Measurements from ENCODE around the gene GABBR1.

Gene GABBR1

DNA sequence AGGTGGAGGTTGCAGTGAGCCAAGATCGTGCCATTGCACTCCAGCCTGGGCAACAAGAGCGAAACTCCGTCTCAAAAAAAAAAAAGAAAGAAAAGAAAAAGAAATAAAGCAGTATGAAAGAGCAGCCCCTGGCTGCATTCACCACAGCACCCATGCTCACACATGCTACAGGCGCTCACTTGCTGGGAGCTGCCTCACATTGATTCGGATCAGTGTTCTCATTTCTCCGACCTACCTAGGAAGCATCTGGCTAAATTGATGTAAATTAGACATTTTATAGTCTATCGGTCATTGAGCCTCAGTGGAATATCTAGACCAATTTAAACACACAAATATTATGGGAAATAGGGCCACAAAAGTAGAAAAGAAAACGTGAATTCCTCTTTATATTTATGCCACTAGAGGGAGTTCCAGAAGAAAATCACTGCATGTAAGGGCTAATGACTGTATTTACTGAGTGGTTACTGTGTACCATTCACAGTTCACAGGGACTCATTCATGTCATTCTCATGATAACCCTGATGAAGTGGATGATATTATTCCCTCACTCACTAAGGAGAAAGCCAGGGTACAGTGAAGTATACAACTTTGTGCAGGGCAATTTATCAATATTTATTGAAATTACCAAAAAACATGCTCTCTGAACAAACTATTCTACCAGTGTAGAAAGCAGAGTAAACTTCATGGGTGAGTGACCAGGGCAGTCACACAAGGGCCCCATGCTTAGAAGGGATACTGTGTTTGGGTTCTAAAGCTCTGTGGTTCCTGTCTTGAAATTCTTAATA lies 18.6 kb upstream of the GABBR1 start:
- peak overlapping the region in 2 of 3 experiments; percentile 56 to 68 for H3K4me3 Mint-ChIP-seq
- H3K36me3 Mint-ChIP-seq (ENCODE audit: low read depth): no peaks in the 10 kb centered on the region
- H3K27me3 Mint-ChIP-seq (ENCODE audit: low read depth): peaks cover 17% of the 10 kb centered on the region
- TF ChIP-seq CTCF (IDR thresholded peaks at IDR 0.05; ENCODE audit: unreplicated experiment in 3 of 3): peak; percentile 54 to 60 (median 59)
- no peak overlapping the region for H3K27ac Mint-ChIP-seq
- H3K9me3 Mint-ChIP-seq: no peaks in the 10 kb centered on the region
- peaks cover 15% of the 10 kb centered on the region for H3K4me1 Mint-ChIP-seq

DNA sequence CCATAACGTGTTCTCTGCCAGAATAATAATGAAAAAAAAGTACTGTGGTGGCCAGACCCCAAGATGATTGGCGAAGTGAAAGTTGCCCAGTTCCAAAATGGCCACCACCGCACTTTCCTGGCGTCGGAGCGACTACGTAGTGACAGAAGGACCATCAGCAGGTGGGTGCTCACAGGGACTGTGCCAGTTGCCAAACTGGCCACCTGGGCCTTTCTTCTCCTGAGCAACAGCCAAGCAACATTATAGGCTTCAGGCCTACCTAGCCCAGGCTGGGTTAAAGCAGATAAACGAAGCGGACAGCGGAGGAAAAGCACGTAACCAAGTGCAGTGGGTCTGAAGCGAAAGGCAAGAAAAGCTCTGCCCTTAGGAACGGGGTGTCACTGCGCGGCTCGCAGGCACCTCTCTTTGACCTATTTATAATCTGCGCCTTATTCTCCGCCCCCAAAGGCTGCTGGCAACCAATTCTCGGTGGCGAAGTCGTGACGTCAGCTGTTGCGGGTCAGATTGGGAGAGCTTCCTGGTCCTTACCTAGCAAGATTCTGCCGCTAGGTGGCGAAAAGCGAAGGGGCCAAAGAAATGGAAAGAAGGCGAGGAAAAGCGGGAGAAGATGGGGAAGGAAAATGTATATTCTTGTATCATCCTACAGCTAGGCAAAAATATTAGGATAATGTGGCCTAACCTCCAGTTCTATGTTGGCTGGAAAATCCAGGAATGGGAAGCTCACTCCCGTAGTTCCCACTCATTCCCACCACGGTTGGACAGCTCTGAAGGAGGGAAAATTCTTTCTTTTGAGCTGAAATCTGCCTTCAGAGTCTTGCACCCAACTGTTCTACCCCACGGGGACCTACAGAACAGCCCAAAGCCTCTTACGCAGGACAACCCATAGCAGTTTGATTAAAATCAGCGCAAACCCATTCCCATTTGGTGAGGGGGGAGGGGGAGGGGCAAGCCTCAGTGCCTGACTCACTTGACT lies 17.0 kb upstream of the GABBR1 start:
- peak; percentile 89 to 94 (median 90) for TF ChIP-seq CTCF (IDR thresholded peaks at IDR 0.05; ENCODE audit: unreplicated experiment in 3 of 3)
- peak overlapping the region; percentile 63 to 87 (median 86) for H3K27ac Mint-ChIP-seq
- H3K36me3 Mint-ChIP-seq (ENCODE audit: low read depth): no peaks in the 10 kb centered on the region
- peak overlapping the region; percentile 81 to 87 (median 85) for H3K4me3 Mint-ChIP-seq
- H3K27me3 Mint-ChIP-seq (ENCODE audit: low read depth): peaks cover 13% of the 10 kb centered on the region
- no peaks in the 10 kb centered on the region for H3K9me3 Mint-ChIP-seq
- H3K4me1 Mint-ChIP-seq: peaks cover 10% of the 10 kb centered on the region

DNA sequence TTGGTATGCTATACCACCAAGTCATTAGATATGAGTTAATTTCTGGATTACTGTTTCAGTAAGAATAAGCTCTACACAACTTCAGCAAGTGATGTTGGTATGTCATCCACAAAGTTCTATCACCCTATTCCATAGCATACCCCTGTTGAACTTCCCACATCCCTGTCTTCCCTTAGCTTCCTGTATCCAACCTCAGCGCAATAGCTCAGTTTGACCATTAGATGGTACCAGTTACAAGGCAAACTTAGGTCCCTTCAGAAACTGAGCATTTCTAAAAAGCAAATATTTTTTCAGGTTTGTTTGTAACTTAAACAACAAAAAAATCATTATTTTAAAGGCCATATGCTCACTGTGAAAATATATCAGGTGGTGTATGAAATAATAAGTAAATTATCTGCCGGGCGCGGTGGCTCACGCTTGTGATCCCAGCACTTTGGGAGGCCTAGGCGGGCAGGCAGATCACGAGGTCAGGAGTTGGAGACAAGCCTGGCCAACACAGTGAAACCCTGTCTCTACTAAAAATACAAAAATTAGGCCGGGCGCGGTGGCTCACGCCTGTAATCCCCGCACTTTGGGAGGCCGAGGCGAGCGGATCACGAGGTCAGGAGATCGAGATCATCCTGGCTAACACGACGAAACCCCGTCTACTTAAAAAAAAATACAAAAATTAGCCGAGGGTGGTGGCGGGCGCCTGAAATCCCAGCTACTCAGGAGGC lies 15.1 kb upstream of the GABBR1 start:
- Mint-ChIP-seq H3K27ac (no peak overlapping the region), H3K4me1 (peaks cover 10% of the 10 kb centered on the region), H3K36me3 (ENCODE audit: low read depth) (no peaks in the 10 kb centered on the region), H3K9me3 (no peaks in the 10 kb centered on the region), H3K27me3 (ENCODE audit: low read depth) (peaks cover 5% of the 10 kb centered on the region), H3K4me3 (peak overlapping the region in 1 of 3 experiments; percentile 9)
- peak; percentile 64 to 65 (median 65) for TF ChIP-seq CTCF (IDR thresholded peaks at IDR 0.05; ENCODE audit: unreplicated experiment in 3 of 3)

DNA sequence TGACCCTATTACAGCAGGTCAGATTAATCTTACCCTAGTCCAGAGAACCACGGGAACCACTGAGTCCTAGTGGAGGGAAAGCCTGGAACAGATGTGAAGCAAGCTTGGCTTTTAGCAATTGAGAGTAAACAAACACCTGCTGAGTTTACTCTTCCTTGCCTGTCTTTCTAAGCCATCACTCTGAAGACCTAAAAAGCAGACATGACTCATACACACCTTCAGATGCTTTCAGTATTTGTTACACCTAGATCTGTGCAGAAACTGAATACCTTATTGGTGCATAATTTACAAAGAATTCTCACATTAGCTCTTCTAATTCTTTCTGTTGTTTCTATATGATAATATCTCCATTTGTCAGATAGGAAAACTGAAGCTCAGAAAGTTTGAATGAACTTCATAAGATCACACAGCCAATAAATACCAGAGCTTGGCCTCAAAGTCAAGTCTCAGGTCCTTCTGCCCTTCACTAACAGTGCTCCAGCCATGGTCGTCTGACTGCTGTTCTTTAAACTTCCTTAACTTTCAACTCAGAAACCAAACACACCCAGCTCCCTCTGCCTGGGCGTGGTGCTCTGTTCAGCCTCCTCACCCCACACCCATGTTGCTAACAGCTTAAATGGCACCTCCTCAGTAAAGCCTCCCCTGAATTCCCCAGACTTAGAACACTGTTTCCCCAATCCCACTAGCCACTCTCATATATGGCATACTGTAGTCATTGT lies 8.6 kb upstream of the GABBR1 start:
- Mint-ChIP-seq H3K36me3 (ENCODE audit: low read depth) (no peaks in the 10 kb centered on the region), H3K9me3 (no peaks in the 10 kb centered on the region), H3K4me3 (no peak overlapping the region), H3K27me3 (ENCODE audit: low read depth) (no peaks in the 10 kb centered on the region), H3K4me1 (no peaks in the 10 kb centered on the region), H3K27ac (no peak overlapping the region)
- TF ChIP-seq CTCF (IDR thresholded peaks at IDR 0.05; ENCODE audit: unreplicated experiment in 3 of 3): no peak

DNA sequence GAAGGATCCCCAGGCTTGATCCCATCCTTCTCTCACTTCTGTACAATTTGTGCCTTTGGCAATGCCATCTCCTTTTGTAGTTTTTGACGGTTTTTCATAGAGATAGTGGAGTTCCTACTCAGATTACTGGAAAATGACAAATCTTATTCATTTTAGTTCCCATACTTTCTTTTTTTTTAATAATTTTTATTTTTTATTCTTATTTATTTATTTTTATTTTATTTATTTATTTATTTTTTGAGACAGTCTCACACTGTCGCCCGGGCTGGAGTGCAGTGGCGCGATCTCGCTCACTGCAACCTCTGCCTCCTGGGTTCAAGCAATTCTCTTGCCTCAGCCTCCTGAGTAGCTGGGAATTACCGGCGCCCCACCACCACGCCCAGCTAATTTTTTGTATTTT lies 4.3 kb upstream of the GABBR1 start:
- Mint-ChIP-seq H3K9me3 (no peaks in the 10 kb centered on the region), H3K4me1 (peaks cover 6% of the 10 kb centered on the region), H3K27me3 (ENCODE audit: low read depth) (no peaks in the 10 kb centered on the region), H3K4me3 (peak overlapping the region in 1 of 3 experiments; percentile 16), H3K27ac (no peak overlapping the region), H3K36me3 (ENCODE audit: low read depth) (no peaks in the 10 kb centered on the region)
- TF ChIP-seq CTCF (IDR thresholded peaks at IDR 0.05; ENCODE audit: unreplicated experiment in 3 of 3): no peak

All from nephron (organoid).